HG03558 (cell line): ENCODE data around the gene PSPC1.
"Not testable (repeated sequence)": the region's sequence is repeated elsewhere in the genome, so short reads cannot be mapped to it uniquely, and the experiment has no call there.

Experiments used
- ATAC-seq: cut with Tn5 transposase; IDR thresholded peaks from one replicate; pipeline ENCODE4 v1.9.1; 2021; ENCODE audit warnings: moderate number of reproducible peaks; ENCODE audit not compliant: unreplicated experiment; ENCODE audit errors: extremely low read depth

PSPC1 gene

GRCh38 chr13:19782727-19783682, at the start of gene PSPC1:
Gene PSPC1, minus strand, starts transcription at chr13:19782945. Its CDS starts 188 bp downstream, at chr13:19782757.
- peak; percentile 69 for ATAC-seq

- ATAC-seq, result no peak
Observed at GRCh38 chr13:19822673-19823072, 39.9 kb upstream of the PSPC1 start.

GRCh38 chr13:19818223-19818842, 35.6 kb upstream of the PSPC1 start:
- no peak for ATAC-seq

- ATAC-seq, result no peak
Observed at GRCh38 chr13:19817510-19818158, 34.9 kb upstream of the PSPC1 start.

GRCh38 chr13:19817106-19817505, 34.4 kb upstream of the PSPC1 start:
- no peak for ATAC-seq

- not testable (repeated sequence) for ATAC-seq
Observed at GRCh38 chr13:19815842-19816241, 33.1 kb upstream of the PSPC1 start.

GRCh38 chr13:19810996-19811881, 28.5 kb upstream of the PSPC1 start:
- ATAC-seq, result no peak

GRCh38 chr13:19810151-19810550, 27.4 kb upstream of the PSPC1 start:
- no peak for ATAC-seq

- ATAC-seq, result no peak
Observed at GRCh38 chr13:19805765-19806164, 23.0 kb upstream of the PSPC1 start.

- ATAC-seq, result no peak
Observed at GRCh38 chr13:19795956-19796355, 13.2 kb upstream of the PSPC1 start.

GRCh38 chr13:19794631-19795030, 11.9 kb upstream of the PSPC1 start:
- ATAC-seq, result no peak

- ATAC-seq, result no peak
Observed at GRCh38 chr13:19791953-19792537, 9.3 kb upstream of the PSPC1 start.

GRCh38 chr13:19782049-19782726, 557 bp downstream of the PSPC1 start:
- peak; percentile 16 for ATAC-seq

- no peak for ATAC-seq
Observed at GRCh38 chr13:19781526-19781925, 1.2 kb downstream of the PSPC1 start.

GRCh38 chr13:19780753-19781418, 1.9 kb downstream of the PSPC1 start:
- not testable (repeated sequence) for ATAC-seq

- no peak for ATAC-seq
Observed at GRCh38 chr13:19772306-19772705, 10.4 kb downstream of the PSPC1 start.

GRCh38 chr13:19769854-19770253, 12.9 kb downstream of the PSPC1 start:
- ATAC-seq, result no peak

GRCh38 chr13:19767966-19768365, 14.8 kb downstream of the PSPC1 start:
- no peak for ATAC-seq

GRCh38 chr13:19766591-19766990, 16.2 kb downstream of the PSPC1 start:
- ATAC-seq, result no peak
